T-helper 2 cell treated with Interferon-gamma antibody and Interleukin-4, amounts not matched to agents 100 ng/mL and 5 ng/mL, for 36 hours (primary cell): ENCODE results near the gene VIPR1. TPM values are rescaled to one million over a fixed set of nuclear protein-coding genes. Genes with fewer than 3 reads are reported as not detected.

ENCODE experiments used
- intact Hi-C: fragments of 100-400 bp; cut with micrococcal nuclease; formaldehyde crosslinking; loops from one replicate; pipeline ENCODE4 v1.15.1; 2023
- total RNA-seq: library from RNA; stranded (reverse); gene quantifications from 2 replicates; pipeline ENCODE4 v1.2.3, GENCODE V29; 2022

Gene VIPR1
- total RNA-seq = 3.4 and 3.8 TPM in 2 replicates

DNA sequence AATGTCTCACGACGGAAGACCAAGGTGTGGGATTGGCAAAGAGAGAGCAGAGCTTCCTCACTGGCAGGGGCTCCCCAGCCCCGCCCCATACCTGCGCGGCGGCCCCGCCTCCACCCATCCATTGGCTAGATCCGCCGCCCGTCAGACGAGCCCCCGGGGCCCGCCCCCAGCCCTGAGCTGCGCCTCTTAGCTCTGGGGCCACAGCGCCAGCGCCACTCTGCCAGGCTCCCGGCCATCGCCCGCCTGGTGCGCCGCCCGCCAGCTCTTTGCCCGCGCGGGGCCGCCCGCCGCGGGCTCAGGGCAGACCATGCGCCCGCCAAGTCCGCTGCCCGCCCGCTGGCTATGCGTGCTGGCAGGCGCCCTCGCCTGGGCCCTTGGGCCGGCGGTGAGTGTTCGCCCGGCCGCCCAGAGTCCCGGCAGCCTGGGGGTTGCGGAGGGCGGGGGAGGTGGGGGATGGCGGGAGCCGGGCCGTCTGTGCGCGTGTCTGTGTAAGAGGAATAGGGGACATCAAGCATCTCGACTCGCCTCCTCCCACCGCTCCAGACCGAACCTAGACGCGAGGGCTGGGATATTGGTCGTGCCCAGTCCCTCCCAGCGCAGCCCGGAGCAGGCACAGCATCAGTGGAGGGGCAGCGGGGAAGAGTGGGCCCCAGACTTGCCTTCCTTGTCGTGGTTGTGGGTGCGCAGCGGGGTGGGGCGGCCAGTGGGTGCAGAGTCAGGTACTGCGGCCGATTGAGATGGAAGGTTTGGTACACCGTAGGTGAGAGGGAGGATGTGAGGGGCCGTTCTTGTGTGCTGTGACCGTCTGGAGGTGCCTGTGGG, at the start of gene VIPR1:
Gene VIPR1, plus strand, starts transcription at position 215 of the 822 bp plus-strand sequence. Its CDS starts 93 bp downstream, at position 308.
- intact Hi-C loops = loop anchor here (1.0 kb wide), 5 partner anchors 38 to 379 kb away; partner anchors contain the start of gene HIGD1A

GRCh38 chr3:42456211-42456610, 46.2 kb upstream of the VIPR1 start:
- intact Hi-C loops = no loop called here

DNA sequence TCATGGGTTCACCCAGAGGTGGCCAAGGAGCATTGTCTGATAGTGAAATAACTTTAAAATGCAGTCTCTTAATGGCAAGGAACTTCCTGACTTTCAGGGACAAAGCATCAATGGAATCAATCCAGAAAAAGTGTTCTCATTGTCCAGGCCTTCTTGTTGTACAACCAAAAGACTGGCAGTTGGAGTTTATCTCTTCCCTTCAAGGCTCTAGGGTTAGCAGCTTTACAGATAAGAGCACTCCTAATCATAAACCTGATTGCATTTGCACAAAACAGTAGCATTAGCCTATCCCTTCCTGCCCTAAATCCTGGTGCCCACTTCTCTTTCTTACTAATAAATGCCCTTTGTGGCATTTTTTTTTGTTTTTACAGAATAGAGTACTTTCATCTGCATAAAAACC, 43.3 kb upstream of the VIPR1 start:
- intact Hi-C loops = no loop called here

DNA sequence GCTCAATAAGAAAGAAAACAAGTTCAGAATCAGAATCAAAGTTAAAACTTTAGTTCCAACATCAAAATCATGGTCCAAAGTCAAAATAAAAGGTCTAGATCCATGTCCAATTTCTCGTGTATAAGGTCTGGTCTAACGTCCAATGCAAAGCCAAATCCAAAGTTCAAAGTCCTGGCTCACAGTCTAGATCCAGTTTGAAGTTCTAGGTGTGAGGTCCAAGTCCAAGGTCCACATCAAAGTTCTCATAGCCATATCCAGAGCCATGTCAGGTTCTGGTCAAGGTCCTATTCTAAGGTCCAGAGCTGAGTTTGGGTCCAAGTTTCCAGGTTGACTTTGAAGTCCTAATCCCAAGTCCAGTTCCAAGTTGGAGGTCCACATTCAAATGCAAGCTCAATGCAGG, 40.7 kb upstream of the VIPR1 start:
- intact Hi-C loops = no loop called here

- intact Hi-C loops = no loop called here
Observed at GRCh38 chr3:42463093-42463492, 39.4 kb upstream of the VIPR1 start.

DNA sequence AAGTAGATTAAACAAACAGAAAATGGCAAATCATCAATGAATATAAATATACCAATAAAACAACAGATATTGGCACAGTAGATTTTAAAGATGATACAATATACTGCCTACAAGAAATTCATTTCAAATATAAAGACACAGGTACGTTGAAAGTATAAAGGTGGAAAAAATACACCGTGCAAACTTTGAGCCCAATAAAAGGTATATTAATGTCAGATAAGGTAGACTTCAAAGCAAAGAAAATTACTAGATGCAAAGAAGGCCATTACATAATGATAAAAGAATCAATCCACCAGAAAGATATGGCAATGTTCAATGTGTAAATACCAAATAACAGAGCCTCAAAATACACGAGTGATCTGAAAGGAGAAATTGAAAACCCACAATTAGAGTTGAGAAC, 34.3 kb upstream of the VIPR1 start:
- intact Hi-C loops = no loop called here

- intact Hi-C loops = no loop called here
Observed at GRCh38 chr3:42472555-42472954, 29.9 kb upstream of the VIPR1 start.

GRCh38 chr3:42473083-42473932, 29.1 kb upstream of the VIPR1 start:
- intact Hi-C loops = no loop called here

DNA sequence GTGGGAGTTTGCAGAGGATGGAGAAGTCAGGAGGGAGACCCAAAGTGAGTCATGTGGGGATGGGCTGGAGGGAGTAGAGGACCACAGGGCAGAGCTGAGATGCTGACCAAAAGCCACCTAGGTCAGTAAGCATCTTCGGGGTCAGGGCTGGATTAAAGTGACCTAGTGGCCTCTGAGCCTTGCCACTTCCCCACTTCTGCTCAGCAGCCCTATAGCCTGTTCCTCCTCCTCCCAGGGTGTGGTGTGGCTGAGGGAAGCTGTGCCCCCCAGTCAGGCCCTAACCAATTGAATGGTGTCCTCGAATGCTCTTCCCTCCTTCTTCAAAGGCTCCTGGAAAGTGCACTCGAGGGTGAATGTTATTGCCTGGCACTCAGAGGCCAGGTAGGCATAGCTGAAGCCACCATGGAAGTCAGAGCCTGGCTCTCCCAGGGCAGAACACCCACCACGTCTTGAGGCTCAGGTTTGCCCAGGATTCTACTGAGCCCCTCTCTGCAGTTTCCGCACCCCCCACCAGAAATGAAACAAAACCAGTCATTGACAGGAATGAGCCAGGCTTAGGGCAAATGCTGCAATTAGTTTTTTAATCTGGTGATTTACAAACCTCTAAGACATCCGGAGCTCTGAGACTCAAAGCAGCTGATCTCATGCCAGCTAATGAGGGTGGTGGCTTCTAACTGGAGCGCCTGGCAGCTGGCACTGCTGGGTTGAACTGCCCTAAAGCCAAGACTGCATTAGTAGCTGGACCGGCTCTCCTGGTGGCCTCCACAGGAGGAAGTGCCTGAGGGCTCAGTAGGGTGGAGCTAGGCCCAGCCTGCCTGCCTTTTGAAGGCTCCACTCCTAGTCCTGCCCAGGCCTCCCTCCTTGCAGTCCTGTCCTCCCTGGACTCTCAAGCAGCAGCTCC, 26.0 kb upstream of the VIPR1 start:
- intact Hi-C loops = no loop called here

GRCh38 chr3:42477696-42478095, 24.7 kb upstream of the VIPR1 start:
- intact Hi-C loops = no loop called here

- intact Hi-C loops = no loop called here
Observed at GRCh38 chr3:42478830-42479229, 23.6 kb upstream of the VIPR1 start.

- intact Hi-C loops = no loop called here
Observed at GRCh38 chr3:42486814-42487565, 15.5 kb upstream of the VIPR1 start.

- intact Hi-C loops = no loop called here
Observed at GRCh38 chr3:42488687-42489086, 13.8 kb upstream of the VIPR1 start.

GRCh38 chr3:42489116-42489936, 13.1 kb upstream of the VIPR1 start:
- intact Hi-C loops = no loop called here

GRCh38 chr3:42489937-42490227, 12.6 kb upstream of the VIPR1 start:
- intact Hi-C loops = no loop called here

GRCh38 chr3:42490243-42490642, 12.2 kb upstream of the VIPR1 start:
- intact Hi-C loops = no loop called here

GRCh38 chr3:42491881-42492507, 10.4 kb upstream of the VIPR1 start:
- intact Hi-C loops = no loop called here

- intact Hi-C loops = no loop called here
Observed at GRCh38 chr3:42492508-42493080, 9.8 kb upstream of the VIPR1 start.
